HuH-7 (cell line): ENCODE measurements around the gene NRGN.

ENCODE experiments used
- DNase-seq: peaks from one replicate; pipeline ENCODE4 v3.0.0; 2011; ENCODE audit warnings: low spot score

Gene NRGN

DNA sequence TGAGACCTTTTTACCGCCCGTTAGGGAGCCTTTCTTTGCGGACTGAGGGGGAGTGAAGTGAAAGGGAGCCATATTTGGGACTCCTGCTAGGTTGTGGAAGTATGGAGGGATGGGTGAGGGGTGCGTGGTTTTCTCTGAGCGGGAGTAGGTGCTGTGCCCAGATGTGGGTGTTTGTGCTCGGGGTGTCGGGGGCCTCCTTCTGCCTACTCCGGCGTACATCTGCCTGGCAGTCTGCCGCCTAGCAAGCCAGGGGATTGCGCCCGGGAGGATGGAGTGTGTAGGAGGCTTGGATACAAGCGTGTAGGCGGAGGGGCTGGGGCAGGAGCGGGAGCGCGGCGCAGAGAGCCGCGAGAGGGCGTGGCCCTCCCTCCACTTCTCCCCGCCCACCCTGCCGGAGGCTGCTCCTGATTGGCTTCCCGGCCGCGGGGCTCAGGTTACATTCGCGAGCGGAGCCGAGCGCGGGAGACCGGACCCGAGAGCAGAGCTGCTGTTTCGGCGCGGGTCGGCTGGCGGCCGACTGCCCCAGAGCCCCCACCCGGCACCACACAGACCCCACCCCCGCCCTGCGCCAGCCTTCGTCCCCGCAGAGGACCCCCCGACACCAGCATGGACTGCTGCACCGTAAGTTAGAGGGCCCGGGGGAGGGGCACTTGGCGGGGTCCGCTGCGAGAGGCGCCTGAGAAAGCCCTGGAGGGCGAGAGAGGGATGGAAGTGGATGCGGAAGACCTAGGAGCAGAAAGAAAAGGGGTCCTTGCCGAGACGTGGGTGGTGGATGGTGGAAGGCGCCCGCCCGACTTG is at the start of gene NRGN:
TSS of gene NRGN (plus strand) at position 464 of the 798 bp plus-strand sequence. CDS start at position 607, 143 bp downstream.
- peak; percentile 98 for DNase-seq

- no peak for DNase-seq
Measured at GRCh38 chr11:124693142-124693541, 46.6 kb upstream of the NRGN start.

- DNase-seq, result no peak
Measured at GRCh38 chr11:124699547-124699946, 40.2 kb upstream of the NRGN start.

DNA sequence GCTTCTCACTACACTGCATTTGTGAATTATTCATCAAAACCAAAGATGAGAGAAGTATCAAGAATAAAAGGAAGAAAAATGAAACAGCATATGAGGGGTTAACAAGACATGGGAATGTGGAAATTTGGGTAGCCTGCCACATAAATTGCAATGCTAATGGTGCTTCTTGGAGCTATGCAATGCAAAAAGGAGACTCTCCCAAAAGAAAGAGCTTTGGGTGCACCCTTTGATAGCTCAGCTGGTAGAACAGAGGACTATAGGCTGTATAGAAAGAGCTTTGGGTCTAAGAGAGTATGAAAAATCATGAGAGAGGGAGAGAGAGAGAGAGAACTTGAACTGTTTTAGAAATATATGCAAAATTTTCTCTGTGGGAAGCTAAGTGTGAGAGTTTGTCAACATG is 39.7 kb upstream of the NRGN start:
- DNase-seq, result no peak

GRCh38 chr11:124707829-124708228 is 31.9 kb upstream of the NRGN start:
- DNase-seq, result no peak

DNA sequence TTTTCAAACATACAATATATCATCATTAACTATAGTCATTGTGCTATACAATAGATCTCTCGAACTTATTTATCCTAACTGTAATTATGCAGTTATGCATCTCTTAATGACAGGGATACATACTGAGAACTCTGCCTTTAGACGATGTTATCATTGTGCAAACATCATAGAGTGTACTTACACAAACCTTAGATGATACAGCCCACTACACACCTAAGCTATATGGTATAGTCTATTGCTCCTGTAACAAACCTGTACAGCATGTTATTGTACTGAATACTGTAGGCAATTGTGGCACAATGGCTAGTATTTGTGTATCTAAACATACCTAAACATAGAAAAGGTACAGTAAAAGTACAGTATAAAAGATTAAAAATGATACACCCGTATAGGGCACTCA is 27.4 kb upstream of the NRGN start:
- DNase-seq, result no peak

DNA sequence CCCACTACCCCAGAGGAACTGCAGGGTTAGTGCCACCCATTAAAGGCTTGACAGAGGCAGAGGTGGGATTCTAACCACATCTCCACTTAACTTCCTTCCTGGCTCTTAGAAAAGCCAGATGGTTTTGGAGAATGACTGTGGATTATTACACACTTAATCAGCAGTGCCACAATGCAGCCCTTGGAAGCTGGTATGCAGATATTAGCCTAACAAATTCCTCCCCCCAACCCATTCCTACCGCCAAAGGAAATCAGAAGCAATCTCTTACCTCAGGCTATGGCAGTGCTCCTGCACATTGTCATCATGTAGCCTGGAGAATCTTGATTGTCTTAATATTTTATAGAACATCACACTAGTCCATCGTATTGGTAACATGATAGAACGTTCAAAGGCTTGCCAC is 23.2 kb upstream of the NRGN start:
- no peak for DNase-seq

- no peak for DNase-seq
Measured at GRCh38 chr11:124717421-124717785, 22.3 kb upstream of the NRGN start.

- DNase-seq, result no peak
Measured at GRCh38 chr11:124717786-124718651, 21.7 kb upstream of the NRGN start.

- DNase-seq, result no peak
Measured at GRCh38 chr11:124718801-124719200, 20.9 kb upstream of the NRGN start.

DNA sequence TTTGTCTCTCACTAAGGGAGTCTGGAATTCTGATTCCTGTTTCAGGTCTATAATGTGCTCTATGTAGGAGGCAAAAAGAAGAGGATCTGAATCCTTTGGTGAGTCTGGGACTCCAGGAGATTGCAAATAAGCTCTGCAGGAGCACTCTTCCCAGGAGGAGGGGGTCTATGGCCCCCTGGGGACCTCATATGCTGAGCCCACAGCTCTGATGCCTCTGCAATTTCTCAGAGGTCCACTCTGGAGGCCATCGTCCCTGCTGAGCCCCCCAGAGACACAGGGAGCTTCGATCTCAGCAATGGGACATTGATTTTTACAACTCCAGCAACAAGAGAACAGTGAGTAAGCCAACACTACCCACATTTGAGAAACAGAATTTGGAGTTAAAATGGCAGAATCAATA is 20.2 kb upstream of the NRGN start:
- DNase-seq, result no peak

DNA sequence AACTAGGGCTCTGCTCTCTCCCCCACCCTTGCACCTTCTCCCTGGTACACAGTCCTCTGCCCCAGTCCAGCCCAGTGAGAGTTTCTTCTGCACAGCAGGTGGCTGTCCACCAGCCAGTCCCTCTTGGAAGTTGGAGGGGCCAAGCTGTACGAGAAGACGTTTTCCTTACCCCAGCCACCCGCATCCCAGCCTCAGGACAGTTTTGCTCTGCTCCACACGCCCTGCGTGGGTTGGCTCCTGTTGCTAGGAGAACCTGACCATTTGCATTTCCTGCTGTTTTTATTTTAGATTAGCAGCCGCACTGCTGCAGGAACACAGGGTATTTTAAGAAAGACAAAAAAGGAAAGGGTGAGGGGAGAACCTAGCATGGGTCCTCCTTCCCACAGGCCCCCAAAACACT is 17.6 kb upstream of the NRGN start:
- no peak for DNase-seq

GRCh38 chr11:124724979-124725718 is 14.6 kb upstream of the NRGN start:
- DNase-seq, result peak; percentile 78

DNA sequence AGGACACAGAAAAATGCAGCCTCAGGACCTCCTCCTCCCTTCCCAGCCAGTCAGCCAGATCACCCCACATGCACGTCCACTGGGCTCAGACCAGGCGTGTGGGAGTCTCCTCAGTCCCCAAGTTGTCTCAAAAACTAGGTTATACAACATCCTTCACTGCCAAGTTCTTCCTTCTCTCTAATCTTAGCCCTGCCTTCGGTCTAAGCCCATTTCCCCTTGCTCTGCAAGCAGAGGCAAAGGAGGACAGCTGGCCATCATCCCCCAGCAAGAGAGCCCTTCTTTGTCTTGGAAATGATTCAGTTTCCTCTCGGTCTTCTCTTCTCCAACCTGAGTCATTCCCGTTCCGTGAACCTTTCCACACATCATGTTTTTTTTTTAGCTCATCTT is 14.0 kb upstream of the NRGN start:
- DNase-seq, result no peak

- DNase-seq, result no peak
Measured at GRCh38 chr11:124727474-124727873, 12.3 kb upstream of the NRGN start.

GRCh38 chr11:124728134-124728533 is 11.6 kb upstream of the NRGN start:
- no peak for DNase-seq

GRCh38 chr11:124729571-124729970 is 10.2 kb upstream of the NRGN start:
- DNase-seq, result no peak

DNA sequence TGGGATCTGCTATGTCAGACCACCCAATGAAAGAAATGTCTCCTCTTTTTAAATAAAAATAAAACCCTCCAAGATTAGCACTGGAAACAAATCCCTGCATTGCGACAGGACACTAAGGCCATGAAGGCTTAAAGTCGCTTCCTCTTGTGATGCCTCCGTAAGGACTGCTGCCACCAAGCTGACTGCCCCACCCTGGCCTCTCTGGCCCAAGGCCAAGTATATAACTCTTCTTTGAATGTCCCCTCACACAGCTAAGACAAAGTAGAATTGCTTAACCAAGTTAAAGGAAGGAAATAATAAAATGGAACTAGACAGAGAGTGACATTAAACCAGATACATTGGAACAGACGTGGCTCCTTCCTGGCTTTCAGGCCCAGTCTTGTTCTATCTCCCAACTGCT is 7.5 kb upstream of the NRGN start:
- DNase-seq, result no peak

GRCh38 chr11:124736736-124737135 is 3.0 kb upstream of the NRGN start:
- DNase-seq, result no peak

GRCh38 chr11:124737638-124738305 is 2.0 kb upstream of the NRGN start:
- no peak for DNase-seq

DNA sequence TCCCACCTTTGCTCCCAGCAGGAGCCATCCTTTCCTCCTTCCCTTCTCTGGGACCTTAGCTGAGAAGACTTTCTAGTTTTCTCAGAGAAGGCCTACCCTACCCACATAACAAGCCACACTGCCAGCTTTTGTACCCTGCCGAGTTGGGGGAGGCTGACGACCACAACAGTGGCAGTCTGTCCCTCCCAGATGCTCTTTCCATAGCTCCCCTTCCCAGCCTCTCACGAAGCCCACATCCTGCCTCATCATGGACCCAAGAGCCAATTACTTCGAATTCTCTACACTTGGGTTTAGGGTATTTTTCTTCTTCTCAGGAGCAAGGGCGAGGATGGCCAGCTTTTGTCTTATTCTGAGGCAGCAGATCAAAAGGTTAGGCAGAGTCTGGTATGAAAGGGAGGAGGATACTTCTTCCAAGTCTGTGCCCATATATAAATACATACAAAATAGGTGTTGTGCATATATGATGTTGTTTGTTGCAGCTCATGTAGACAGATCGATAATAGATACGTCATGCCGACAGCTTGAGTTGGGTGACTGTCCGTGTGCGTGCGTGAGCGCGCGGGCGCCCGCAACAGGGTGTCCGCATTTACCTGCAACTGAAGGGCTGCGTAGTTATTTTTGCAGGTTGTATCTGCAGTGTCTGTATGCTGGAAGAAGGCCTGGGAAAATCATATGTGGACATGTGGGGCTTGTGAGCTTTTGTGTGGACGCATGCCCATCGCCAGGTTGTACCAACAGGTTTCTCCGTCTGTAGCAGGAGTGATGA is 846 bp upstream of the NRGN start:
- no peak for DNase-seq
